A549 (cell line): ENCODE results near the gene EPB42. TPM values are rescaled to one million over a fixed set of nuclear protein-coding genes. Genes with fewer than 3 reads are reported as not detected.
A peak's percentile ranks its signal among the peaks of the same experiment; 100 is the strongest.

Experiments
- ATAC-seq, 2 experiments: fragments of 200-7000 bp in 1 of 2; fragments of >200 bp in 1 of 2; cut with Nextera tagmentation in 1 of 2; cut with Tn5 transposase in 1 of 2; 3 replicates each; pipeline versions ENCODE4 v1.8.0 to v1.9.1; 2018 to 2020; ENCODE audit warnings: mild to moderate bottlenecking in 1 of 2, moderate library complexity in 1 of 2
- CTCF ChIA-PET: fragments of 300-600 bp; sonication (Branson Sonifier 250); formaldehyde crosslinking; extraction: SDS; loops from one replicate; lab custom pipeline; 2021; ENCODE audit warnings: antibody characterized with exemption, inconsistent platforms; lab: Yijun Ruan, JAX
- POLR2A ChIA-PET: fragments of 350-600 bp; formaldehyde crosslinking; extraction: SDS; loops from one replicate; lab custom pipeline; 2021; ENCODE audit warnings: antibody characterized with exemption, inconsistent platforms; lab: Yijun Ruan, JAX
- DNase-seq, 2 experiments: peaks; one replicate each; pipeline versions ENCODE4 v3.0.0 to v3.0.0-alpha.2; 2011 to 2016; ENCODE audit warnings: low read depth in 1 of 2, low spot score in 1 of 2
- FAIRE-seq: peaks from 2 replicates; lab custom pipeline; 2011; peaks lifted over from hg19 to GRCh38; lab: Jason Lieb, UNC
- H3K27ac ChIP-seq, 2 experiments: fragments of >200 bp; sonication (Bioruptor Twin); formaldehyde crosslinking; 3 replicates each; pipeline ENCODE4 v1.5.1; 2016 to 2017
- H3K4me1 ChIP-seq: fragments of >200 bp; sonication (Bioruptor Twin); formaldehyde crosslinking; 3 replicates; pipeline ENCODE4 v1.6.1; 2016
- H3K4me2 ChIP-seq: fragments of >200 bp; sonication (Bioruptor Twin); formaldehyde crosslinking; 3 replicates; pipeline ENCODE4 v1.6.1; 2016
- H3K4me3 ChIP-seq: fragments of >200 bp; sonication (Bioruptor Twin); formaldehyde crosslinking; 3 replicates; pipeline ENCODE4 v1.5.1; 2016
- H3K9me3 ChIP-seq: fragments of >200 bp; sonication (Bioruptor Twin); formaldehyde crosslinking; 3 replicates; pipeline ENCODE4 v1.6.1; 2016
- CHD4 ChIP-seq: fragments of 200-600 bp; sonication (generic); IDR thresholded peaks from 2 replicates; pipeline ENCODE4 v1.6.1; 2016; ENCODE audit warnings: antibody characterized with exemption, mild to moderate bottlenecking, borderline replicate concordance
- EHF ChIP-seq: fragments of 250-450 bp; sonication (Bioruptor Pico); IDR thresholded peaks from 2 replicates; pipeline ENCODE4 v1.5.0; 2020; ENCODE audit warnings: mild to moderate bottlenecking
- ESRRA ChIP-seq: fragments of 150-350 bp; IDR thresholded peaks from 2 replicates; pipeline ENCODE4 v1.6.1; 2014; ENCODE audit warnings: mild to moderate bottlenecking, low read length, borderline replicate concordance
- FOSB ChIP-seq: fragments of 250-450 bp; sonication (Bioruptor Pico); IDR thresholded peaks from 2 replicates; pipeline ENCODE4 v1.5.0; 2020; ENCODE audit warnings: mild to moderate bottlenecking, moderate library complexity
- GATA3 ChIP-seq: IDR thresholded peaks from 2 replicates; pipeline ENCODE4 v1.6.1; 2012; ENCODE audit warnings: borderline replicate concordance
- JUN ChIP-seq, 2 experiments: fragments of >200 bp; sonication (Bioruptor Twin); formaldehyde crosslinking; IDR thresholded peaks; 2 replicates in 1 of 2; 3 replicates in 1 of 2; pipeline ENCODE4 v1.6.1; 2016 to 2017
- MYC ChIP-seq: IDR thresholded peaks from 2 replicates; pipeline ENCODE4 v1.6.1; 2012; ENCODE audit warnings: mild to moderate bottlenecking, inconsistent platforms, low read length, improper control_type of control experiment, borderline replicate concordance
- PBX3 ChIP-seq: IDR thresholded peaks from 2 replicates; pipeline ENCODE4 v1.6.1; 2012
- PHF8 ChIP-seq: fragments of 200-600 bp; sonication (generic); IDR thresholded peaks from 2 replicates; pipeline ENCODE4 v1.6.1; 2016; ENCODE audit warnings: low read depth, mild to moderate bottlenecking, antibody characterized with exemption, moderate library complexity, borderline replicate concordance
- POLR2A ChIP-seq: IDR thresholded peaks from 2 replicates; pipeline ENCODE4 v1.6.1; 2012; ENCODE audit warnings: mild to moderate bottlenecking, low read length
- POLR2AphosphoS2 ChIP-seq: conservative IDR thresholded peaks from 2 replicates; pipeline ENCODE4 v1.6.1; 2012; ENCODE audit warnings: low read length, improper control_type of control experiment, inconsistent platforms
- WGBS: methylation state at CpG from one replicate; pipeline ENCODE4 v1.1.6; 2017; ENCODE audit errors: missing lambda C conversion rate; 5-methylcytosine and 5-hydroxymethylcytosine counted together
- polyA plus RNA-seq, 4 experiments: library from polyadenylated mRNA; depleted of rRNA in 3 of 4; stranded (reverse); fragments of >200 nt; fragmentation: RNase III in 1 of 4; extraction: RNeasy Plus Mini Kit Qiagen cat#74134 plus additional on column Dnase treatment in 1 of 4; gene quantifications; 2 replicates in 3 of 4; 3 replicates in 1 of 4; pipeline ENCODE4 v1.2.3, GENCODE V29; 2011 to 2017
- TF ChIP-seq, protein P1 (sequence below): fragments of >200 bp; sonication (Bioruptor Twin); formaldehyde crosslinking; IDR thresholded peaks from 3 replicates; pipeline ENCODE4 v1.5.1; 2016
- TF ChIP-seq, protein P2 (sequence below): fragments of >200 bp; sonication (Bioruptor Twin); formaldehyde crosslinking; IDR thresholded peaks from 3 replicates; pipeline ENCODE4 v1.6.1; 2016
- TF ChIP-seq, protein P3 (sequence below): IDR thresholded peaks from 2 replicates; pipeline ENCODE4 v1.6.1; 2012

Gene EPB42
- polyA plus RNA-seq, 2 of the 4 experiments (the other 2 are of a cell fraction): not detected

- H3K4me2 ChIP-seq: peak overlapping the region; percentile 82
- TF ChIP-seq POLR2AphosphoS2: no peak
- no peak for TF ChIP-seq EHF (CRISPR knock-in tag)
- TF ChIP-seq CHD4: no peak
- no peak for TF ChIP-seq PBX3
- no peak for TF ChIP-seq ESRRA
- TF ChIP-seq PHF8: no peak
- no peak for TF ChIP-seq POLR2A
- ATAC-seq (peak; percentile 23 to 36; a peak in 5 of 6 replicates), DNase-seq (peak; percentile 10 to 16), FAIRE-seq (no peak)
- H3K4me1 ChIP-seq: peaks cover 6% of the 10 kb centered on the region; the same call in 2 of the 3 replicates
- H3K9me3 ChIP-seq: no peaks in the 10 kb centered on the region
- peak overlapping the region; percentile 84 to 95 for H3K27ac ChIP-seq
- ChIA-PET POLR2A (interaction anchor here (0.6 kb wide), 1 partner anchor 49 kb away, joined by 3 read pairs; no protein-coding TSS in a partner anchor), CTCF (interaction anchor here (1.4 to 3.4 kb wide), 5 partner anchors 10 to 100 kb away, joined by 4 to 19 read pairs (median 6); no protein-coding TSS in a partner anchor)
- peak overlapping the region; percentile 73 for H3K4me3 ChIP-seq
- 1% methylated on average over 13 of the region's 13 CpGs for WGBS
These were observed 34.8 kb downstream of the EPB42 start for GRCh38 chr15:43186003-43186353.

DNA sequence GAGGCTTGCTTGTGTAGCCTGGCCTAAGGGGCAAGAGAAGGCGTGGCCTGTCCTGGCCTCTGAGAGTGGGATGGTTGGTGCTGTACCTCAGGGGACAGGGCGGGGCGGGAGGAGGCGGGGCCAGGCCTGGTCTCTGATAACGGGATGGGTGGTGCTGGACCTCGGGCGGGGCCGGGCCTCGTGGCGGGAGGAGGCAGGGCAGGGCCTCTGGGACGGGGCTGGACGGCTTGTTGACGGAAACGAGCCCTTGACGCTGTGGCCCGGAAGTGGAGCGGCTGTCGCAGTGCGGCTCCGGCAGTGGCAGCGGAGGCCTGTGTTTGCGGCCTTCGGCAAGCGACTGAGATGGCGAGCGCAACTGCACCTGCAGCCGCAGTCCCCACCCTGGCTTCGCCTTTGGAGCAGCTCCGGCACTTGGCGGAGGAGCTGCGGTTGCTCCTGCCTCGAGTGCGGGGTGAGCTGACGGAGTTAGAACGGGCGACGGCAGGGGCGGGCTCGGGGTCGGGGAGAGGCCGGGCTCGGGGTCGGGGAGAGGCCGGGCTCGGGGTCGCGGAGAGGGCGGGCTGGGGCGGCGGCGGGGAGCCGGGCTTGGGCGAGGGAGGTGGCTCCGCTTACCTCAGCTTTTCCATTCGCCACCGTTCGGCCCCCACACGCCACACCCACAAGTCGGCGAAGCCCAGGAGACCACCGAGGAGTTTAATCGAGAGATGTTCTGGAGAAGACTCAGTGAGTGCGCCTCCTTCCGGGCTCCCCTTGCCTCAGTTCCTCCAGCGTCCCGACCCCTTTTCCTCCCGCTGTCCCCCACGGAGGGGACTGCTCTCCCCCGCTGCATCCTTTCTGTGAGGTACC is 35.4 kb downstream of the EPB42 start, which contains the start of gene CCNDBP1:
TSS of gene CCNDBP1 (plus strand) at position 247 of the 846 bp plus-strand sequence. CDS start at position 343, 96 bp downstream.
- FAIRE-seq (no peak), DNase-seq (peak; percentile 91 to 93)
- TF ChIP-seq MYC: peak; percentile 84; the same call in 1 of the 2 replicates
- TF ChIP-seq JUN (IDR thresholded peaks at IDR 0.05): peak in 1 of 2 experiments; percentile 51; a peak in 2 of 5 replicates
- TF ChIP-seq, protein P1, sequence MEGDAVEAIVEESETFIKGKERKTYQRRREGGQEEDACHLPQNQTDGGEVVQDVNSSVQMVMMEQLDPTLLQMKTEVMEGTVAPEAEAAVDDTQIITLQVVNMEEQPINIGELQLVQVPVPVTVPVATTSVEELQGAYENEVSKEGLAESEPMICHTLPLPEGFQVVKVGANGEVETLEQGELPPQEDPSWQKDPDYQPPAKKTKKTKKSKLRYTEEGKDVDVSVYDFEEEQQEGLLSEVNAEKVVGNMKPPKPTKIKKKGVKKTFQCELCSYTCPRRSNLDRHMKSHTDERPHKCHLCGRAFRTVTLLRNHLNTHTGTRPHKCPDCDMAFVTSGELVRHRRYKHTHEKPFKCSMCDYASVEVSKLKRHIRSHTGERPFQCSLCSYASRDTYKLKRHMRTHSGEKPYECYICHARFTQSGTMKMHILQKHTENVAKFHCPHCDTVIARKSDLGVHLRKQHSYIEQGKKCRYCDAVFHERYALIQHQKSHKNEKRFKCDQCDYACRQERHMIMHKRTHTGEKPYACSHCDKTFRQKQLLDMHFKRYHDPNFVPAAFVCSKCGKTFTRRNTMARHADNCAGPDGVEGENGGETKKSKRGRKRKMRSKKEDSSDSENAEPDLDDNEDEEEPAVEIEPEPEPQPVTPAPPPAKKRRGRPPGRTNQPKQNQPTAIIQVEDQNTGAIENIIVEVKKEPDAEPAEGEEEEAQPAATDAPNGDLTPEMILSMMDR: peak; percentile 16; the same call in 1 of the 3 replicates
- TF ChIP-seq POLR2A: peak; percentile 77
- peak; percentile 85 for TF ChIP-seq PHF8
- TF ChIP-seq FOSB: no peak
- TF ChIP-seq, protein P2, sequence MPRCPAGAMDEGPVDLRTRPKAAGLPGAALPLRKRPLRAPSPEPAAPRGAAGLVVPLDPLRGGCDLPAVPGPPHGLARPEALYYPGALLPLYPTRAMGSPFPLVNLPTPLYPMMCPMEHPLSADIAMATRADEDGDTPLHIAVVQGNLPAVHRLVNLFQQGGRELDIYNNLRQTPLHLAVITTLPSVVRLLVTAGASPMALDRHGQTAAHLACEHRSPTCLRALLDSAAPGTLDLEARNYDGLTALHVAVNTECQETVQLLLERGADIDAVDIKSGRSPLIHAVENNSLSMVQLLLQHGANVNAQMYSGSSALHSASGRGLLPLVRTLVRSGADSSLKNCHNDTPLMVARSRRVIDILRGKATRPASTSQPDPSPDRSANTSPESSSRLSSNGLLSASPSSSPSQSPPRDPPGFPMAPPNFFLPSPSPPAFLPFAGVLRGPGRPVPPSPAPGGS: 0 out of 3 replicates have a peak, but pooled peaks have one; percentile 35
- TF ChIP-seq, protein P3, sequence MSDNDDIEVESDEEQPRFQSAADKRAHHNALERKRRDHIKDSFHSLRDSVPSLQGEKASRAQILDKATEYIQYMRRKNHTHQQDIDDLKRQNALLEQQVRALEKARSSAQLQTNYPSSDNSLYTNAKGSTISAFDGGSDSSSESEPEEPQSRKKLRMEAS: peak; percentile 89
- TF ChIP-seq GATA3: no peak

More for the DNA sequence above, 35.4 kb downstream of the EPB42 start, which contains the start of gene CCNDBP1:
- H3K4me3 ChIP-seq: peak within 1 kb of the TSS; percentile 73
- peaks cover 6% of the 10 kb centered on the region; the same call in 2 of the 3 replicates for H3K4me1 ChIP-seq
- no peaks in the 10 kb centered on the region for H3K9me3 ChIP-seq
- CTCF ChIA-PET: interaction anchor here (1.4 to 3.4 kb wide), 4 partner anchors 11 to 100 kb away, joined by 4 to 19 read pairs (median 6); no protein-coding TSS in a partner anchor
- peak; percentile 97 to 100 for ATAC-seq
- POLR2A ChIA-PET: interaction anchor here (0.6 to 0.8 kb wide), 2 partner anchors 19 to 49 kb away, joined by 3 read pairs; no protein-coding TSS in a partner anchor
- H3K4me2 ChIP-seq: peak within 1 kb of the TSS; percentile 82
- peak within 1 kb of the TSS; percentile 84 to 95 for H3K27ac ChIP-seq
- WGBS: under 1% methylated on average over 22 of the region's 69 CpGs
